AG04449 (cell line): ENCODE results near the gene PTPRJ.

Source experiments
- CTCF ChIA-PET: fragments of 350-600 bp; formaldehyde crosslinking; extraction: SDS; loops from one replicate; lab custom pipeline; 2021; ENCODE audit warnings: antibody characterized with exemption; lab: Yijun Ruan, JAX
- POLR2A ChIA-PET: fragments of 400-600, 350-600 bp; formaldehyde crosslinking; extraction: SDS; loops from one replicate; lab custom pipeline; 2020; ENCODE audit warnings: antibody characterized with exemption, inconsistent platforms; lab: Yijun Ruan, JAX
- DNase-seq: peaks from one replicate; pipeline ENCODE4 v3.0.0-alpha.2; 2010; ENCODE audit warnings: low read depth, low spot score
- H3K4me3 ChIP-seq: 2 replicates; pipeline ENCODE4 v1.5.1; 2011; ENCODE audit warnings: low read depth, mild to moderate bottlenecking, control low read depth, low read length
- TF ChIP-seq, protein P1 (sequence below): IDR thresholded peaks from one replicate; pipeline ENCODE4 v1.5.1; 2011; ENCODE audit warnings: mild to moderate bottlenecking, moderate library complexity, low read length, control low read depth, inconsistent platforms; ENCODE audit not compliant: insufficient read depth; ENCODE audit errors: missing control alignments

The PTPRJ gene

DNA sequence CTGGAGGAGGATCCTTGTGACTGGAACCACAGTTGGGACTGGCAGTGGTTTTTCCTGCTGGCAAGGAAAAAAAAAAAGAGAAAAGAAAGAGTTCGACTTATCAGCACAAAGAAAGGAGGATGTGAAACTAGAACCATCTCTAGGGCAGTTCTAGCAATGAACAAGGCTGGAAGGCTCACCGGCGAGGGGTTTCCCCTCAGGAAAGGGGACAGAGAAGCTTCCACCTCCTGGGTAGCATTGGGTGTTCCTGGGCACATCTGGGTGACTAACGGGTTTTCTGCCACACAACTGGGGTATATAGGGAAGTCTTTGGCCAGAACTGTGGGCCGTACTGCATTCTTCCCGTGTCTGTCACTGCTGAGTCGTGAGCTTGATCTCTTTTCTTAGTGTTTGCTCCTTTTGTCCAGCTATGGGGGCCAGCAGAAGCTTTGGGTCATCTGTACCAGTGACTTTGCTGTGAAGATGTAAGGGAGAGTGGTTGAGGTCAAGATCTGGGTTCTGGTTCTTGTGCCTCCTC, 126.9 kb downstream of the PTPRJ start:
- TF ChIP-seq, protein P1, sequence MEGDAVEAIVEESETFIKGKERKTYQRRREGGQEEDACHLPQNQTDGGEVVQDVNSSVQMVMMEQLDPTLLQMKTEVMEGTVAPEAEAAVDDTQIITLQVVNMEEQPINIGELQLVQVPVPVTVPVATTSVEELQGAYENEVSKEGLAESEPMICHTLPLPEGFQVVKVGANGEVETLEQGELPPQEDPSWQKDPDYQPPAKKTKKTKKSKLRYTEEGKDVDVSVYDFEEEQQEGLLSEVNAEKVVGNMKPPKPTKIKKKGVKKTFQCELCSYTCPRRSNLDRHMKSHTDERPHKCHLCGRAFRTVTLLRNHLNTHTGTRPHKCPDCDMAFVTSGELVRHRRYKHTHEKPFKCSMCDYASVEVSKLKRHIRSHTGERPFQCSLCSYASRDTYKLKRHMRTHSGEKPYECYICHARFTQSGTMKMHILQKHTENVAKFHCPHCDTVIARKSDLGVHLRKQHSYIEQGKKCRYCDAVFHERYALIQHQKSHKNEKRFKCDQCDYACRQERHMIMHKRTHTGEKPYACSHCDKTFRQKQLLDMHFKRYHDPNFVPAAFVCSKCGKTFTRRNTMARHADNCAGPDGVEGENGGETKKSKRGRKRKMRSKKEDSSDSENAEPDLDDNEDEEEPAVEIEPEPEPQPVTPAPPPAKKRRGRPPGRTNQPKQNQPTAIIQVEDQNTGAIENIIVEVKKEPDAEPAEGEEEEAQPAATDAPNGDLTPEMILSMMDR, result no peak
- no peak overlapping the region for H3K4me3 ChIP-seq
- ChIA-PET POLR2A (interaction anchor here (1.7 kb wide), 1 partner anchor 175 kb away, joined by 10 read pairs; no protein-coding TSS in a partner anchor), CTCF (interaction anchor here (0.7 to 15.8 kb wide), 17 partner anchors 9 to 251 kb away, joined by 3 to 591 read pairs (median 6); no protein-coding TSS in a partner anchor)
- no peak for DNase-seq

DNA sequence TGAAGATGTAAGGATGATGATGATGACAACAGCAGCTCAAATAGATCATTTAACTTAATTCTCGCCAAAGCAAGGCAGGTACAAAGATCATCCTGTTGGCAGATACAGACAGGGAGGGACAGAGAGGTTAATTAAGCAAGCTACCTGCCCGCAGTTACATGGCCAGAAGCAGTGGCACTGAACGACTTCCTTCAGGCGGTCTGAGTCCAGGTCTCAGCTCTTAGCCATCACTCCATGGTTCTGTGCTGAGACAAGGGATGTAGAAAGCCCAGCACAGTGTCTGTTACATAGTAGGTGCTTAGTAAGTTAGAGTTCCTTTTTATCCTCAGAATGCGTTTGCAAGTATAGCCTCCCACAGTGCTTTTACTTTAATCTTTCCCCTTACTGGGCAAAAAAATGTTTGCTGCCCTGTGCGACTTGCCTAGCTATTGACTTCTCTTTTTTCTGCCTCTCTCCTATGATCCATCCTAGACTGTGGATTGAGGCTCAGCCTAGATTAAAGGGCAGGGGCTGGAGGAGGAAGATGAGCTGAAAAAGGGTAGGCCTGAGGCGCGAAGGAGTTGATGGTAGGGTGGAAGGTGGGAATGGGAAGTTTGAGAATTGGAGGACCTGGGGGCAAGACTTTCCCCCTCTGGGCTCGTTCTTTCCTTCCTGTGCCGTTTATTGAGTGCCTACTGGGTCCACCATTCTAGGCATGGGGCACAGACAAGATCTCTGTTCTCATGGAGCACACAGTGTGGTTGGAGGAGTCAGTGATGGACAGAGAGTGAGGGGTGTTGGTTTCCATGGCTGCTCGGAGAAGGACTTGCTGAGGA, 128.1 kb downstream of the PTPRJ start:
- no peak for DNase-seq
- POLR2A ChIA-PET, result interaction anchor here (0.6 to 1.7 kb wide), 2 partner anchors 176 to 393 kb away, joined by 3 to 10 read pairs; partner anchors contain the start of gene AGBL2
- no peak overlapping the region for H3K4me3 ChIP-seq
- CTCF ChIA-PET, result interaction anchor here (0.6 to 15.8 kb wide), 48 partner anchors 9 to 317 kb away, joined by 3 to 591 read pairs (median 4); no protein-coding TSS in a partner anchor
- TF ChIP-seq, protein P1, result no peak

DNA sequence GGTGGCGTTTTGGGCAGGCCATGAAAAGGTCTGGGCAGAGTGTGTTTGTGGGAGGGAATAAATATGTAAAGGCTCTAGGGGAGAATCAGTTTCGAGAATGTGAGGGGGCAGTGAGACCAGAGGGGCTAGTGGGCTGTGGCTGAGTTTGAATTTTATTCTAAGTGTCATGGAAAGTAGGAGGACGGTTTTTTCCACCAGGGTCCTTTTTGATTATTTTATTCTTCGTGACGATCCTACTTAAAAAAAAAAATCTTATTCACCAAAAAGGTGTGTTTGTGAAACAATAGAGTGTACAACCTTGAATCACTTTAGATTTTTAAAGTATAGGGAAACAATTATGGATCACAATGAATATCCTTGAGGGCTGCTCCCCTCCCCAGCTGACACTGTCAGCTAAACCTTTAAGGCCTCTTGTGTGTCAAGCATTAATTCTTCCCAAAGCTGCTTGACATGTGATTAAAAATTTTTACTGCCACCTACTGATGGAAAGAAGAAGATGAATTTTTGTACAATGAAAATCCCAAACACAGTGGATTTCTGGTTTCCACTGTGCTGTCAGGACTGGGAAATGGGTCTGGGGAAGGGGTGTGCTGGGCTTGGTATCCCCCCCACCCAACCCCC, 128.8 kb downstream of the PTPRJ start:
- POLR2A ChIA-PET, result interaction anchor here (0.6 kb wide), 1 partner anchor 394 kb away, joined by 3 read pairs; the partner anchor contains the start of gene AGBL2
- TF ChIP-seq, protein P1, result peak; percentile 20
- CTCF ChIA-PET, result interaction anchor here (0.6 to 15.8 kb wide), 42 partner anchors 11 to 317 kb away, joined by 3 to 591 read pairs (median 4); no protein-coding TSS in a partner anchor
- H3K4me3 ChIP-seq, result no peak overlapping the region
- DNase-seq, result no peak

DNA sequence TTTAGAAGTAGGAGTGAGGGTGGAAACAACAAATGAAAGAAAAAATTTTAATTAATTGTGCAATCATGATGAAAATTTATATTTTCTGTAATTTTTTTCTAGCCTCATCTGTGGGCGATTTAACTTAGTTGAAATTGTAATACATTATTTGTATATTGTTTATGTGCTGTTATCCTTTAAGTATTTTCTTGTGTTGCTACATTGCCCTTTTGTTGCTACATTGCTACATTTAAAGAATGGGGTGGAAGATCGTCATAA, 130.1 kb downstream of the PTPRJ start:
- no peak overlapping the region for H3K4me3 ChIP-seq
- no peak for DNase-seq
- ChIA-PET POLR2A (interaction anchor here (0.7 kb wide), 1 partner anchor 22 kb away, joined by 4 read pairs; no protein-coding TSS in a partner anchor), CTCF (interaction anchor here (0.7 to 15.8 kb wide), 24 partner anchors 10 to 329 kb away, joined by 3 to 591 read pairs (median 4); no protein-coding TSS in a partner anchor)
- TF ChIP-seq, protein P1, result no peak

DNA sequence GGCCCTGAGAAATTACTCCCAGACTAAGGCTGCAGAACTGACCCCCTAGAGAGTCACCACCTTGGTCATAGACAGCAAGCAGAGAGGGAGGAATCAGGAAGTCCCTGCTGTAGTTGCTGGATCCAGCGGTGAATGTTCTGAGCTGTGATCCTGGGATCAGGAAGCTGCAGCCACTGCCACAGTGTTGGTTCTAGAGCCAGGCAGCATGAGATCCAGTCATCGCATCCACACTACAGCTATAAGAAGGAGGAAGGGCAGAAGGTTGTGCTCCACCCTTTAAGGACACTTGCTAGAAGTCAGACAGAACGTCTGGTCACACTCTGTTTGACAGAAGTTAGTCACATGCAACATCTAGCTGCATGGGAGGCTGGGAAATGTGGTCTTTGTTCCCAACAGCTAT, 131.5 kb downstream of the PTPRJ start:
- POLR2A ChIA-PET, result interaction anchor here (0.8 kb wide), 1 partner anchor 174 kb away, joined by 3 read pairs; no protein-coding TSS in a partner anchor

More for the DNA sequence above, 131.5 kb downstream of the PTPRJ start:
- CTCF ChIA-PET, result interaction anchor here (0.9 to 15.8 kb wide), 8 partner anchors 9 to 258 kb away, joined by 3 to 591 read pairs (median 6); no protein-coding TSS in a partner anchor
- TF ChIP-seq, protein P1, result no peak
- DNase-seq, result no peak
- H3K4me3 ChIP-seq, result no peak overlapping the region
